ENCODE measurements around the gene TSGA10. TPM values are rescaled to one million over a fixed set of nuclear protein-coding genes. Genes with fewer than 3 reads are reported as not detected.

TSGA10 gene
- total and polyA plus RNA-seq, 2 donors (not counting 3 experiments of a cell fraction or from before 2014, with no cell fraction given): 0.12 to 2.7 TPM

DNA sequence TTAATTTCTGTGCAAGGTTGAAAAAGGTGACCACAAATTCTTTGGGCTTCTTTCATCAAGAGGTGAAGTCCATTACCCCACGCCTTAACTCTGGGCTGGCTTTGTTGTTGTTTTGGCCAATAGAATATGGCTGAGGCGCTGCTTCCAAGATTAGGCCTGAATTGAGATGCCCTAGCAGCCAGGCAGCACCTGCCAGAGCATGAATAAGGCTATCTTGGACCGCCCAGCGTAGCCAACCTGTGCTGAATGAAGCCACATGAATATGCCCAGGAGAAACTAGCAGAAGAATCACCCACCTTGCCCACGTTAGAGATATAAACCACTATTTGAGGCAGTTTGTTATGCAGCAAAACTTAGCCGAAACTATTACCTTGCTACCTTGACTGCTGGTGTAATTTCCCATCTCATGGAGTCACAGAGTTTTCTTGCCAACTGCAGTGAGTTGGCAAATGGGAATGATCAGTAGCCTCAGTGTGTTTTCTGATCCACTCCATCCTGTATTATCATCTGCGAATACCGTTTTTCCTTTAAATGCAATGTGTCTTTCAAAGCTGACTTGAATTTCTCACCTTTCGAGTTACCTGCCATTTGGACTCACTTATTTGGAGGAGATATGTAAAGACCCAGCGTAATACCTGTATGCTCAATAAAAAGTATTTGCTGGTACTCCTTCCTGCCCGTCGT is 679 bp downstream of the TSGA10 start:
- Histone ChIP-seq H3K4me1 (ENCODE audit: control insufficient read depth, extremely low read depth, insufficient read depth, low read length) (peaks cover 10% of the 10 kb centered on the region), H3K36me3 (ENCODE audit: control insufficient read depth in 2 of 2, extremely low read depth in 1 of 2, insufficient read depth in 2 of 2, low read length in 2 of 2) (no peaks in the 10 kb centered on the region), H3K9me1 (replicated peaks; ENCODE audit: control insufficient read depth, extremely low read depth, insufficient read depth, low read length) (no peaks in the 10 kb centered on the region), H3K9me3 (replicated peaks; ENCODE audit: control insufficient read depth, insufficient read depth, low read length) (no peaks in the 10 kb centered on the region), H3K4me2 (ENCODE audit: insufficient read depth, low read length) (peak overlapping the region; percentile 84), H2AFZ (ENCODE audit: low read depth, low read length) (peak overlapping the region; percentile 94), H3K27me3 (ENCODE audit: control insufficient read depth in 2 of 2, insufficient read depth in 2 of 2, low read length in 2 of 2) (no peaks in the 10 kb centered on the region), H3K9ac (replicated peaks; ENCODE audit: extremely low read depth, insufficient read depth, low read length) (peak overlapping the region; percentile 93), H3K4me3 (replicated peaks in 1 of 3; ENCODE audit: insufficient read depth in 1 of 3, low read depth in 1 of 3, low read length in 3 of 3) (peak overlapping the region; percentile 92 to 99 (median 98)), H4K20me1 (replicated peaks; ENCODE audit: control insufficient read depth, extremely low read depth, insufficient read depth, low read length) (no peaks in the 10 kb centered on the region), H3K79me2 (ENCODE audit: control insufficient read depth, insufficient read depth, low read length) (peaks cover 2% of the 10 kb centered on the region), H3K27ac (ENCODE audit: insufficient read depth, low read depth, low read length) (no peak overlapping the region)
- DNase-seq (ENCODE audit: low read depth, low spot score) (no peak), FAIRE-seq (no peak)
- TF ChIP-seq, protein P1, sequence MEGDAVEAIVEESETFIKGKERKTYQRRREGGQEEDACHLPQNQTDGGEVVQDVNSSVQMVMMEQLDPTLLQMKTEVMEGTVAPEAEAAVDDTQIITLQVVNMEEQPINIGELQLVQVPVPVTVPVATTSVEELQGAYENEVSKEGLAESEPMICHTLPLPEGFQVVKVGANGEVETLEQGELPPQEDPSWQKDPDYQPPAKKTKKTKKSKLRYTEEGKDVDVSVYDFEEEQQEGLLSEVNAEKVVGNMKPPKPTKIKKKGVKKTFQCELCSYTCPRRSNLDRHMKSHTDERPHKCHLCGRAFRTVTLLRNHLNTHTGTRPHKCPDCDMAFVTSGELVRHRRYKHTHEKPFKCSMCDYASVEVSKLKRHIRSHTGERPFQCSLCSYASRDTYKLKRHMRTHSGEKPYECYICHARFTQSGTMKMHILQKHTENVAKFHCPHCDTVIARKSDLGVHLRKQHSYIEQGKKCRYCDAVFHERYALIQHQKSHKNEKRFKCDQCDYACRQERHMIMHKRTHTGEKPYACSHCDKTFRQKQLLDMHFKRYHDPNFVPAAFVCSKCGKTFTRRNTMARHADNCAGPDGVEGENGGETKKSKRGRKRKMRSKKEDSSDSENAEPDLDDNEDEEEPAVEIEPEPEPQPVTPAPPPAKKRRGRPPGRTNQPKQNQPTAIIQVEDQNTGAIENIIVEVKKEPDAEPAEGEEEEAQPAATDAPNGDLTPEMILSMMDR (IDR thresholded peaks at IDR 0.05; ENCODE audit: extremely low read depth in 1 of 2, insufficient read depth in 1 of 2, low read depth in 1 of 2, low read length in 2 of 2): no peak
- TF ChIP-seq POLR2AphosphoS5 (IDR thresholded peaks at IDR 0.05; ENCODE audit: insufficient read depth, low read depth, low read length) (no peak), GATA2 (IDR thresholded peaks at IDR 0.05; ENCODE audit: insufficient read depth, insufficient read length, low read depth, low read length) (no peak), FOS (IDR thresholded peaks at IDR 0.05; ENCODE audit: borderline replicate concordance, insufficient read depth, low read length) (no peak), JUN (IDR thresholded peaks at IDR 0.05; ENCODE audit: borderline replicate concordance, insufficient read depth, insufficient read length, low read depth) (no peak), POLR2A (IDR thresholded peaks at IDR 0.05; ENCODE audit: low read depth, low read length) (no peak)
- dilution Hi-C loops (cut with MboI; ENCODE audit: extremely low pct_ligation_motif_present, low sequenced_read_pairs) (no loop called here), intact Hi-C loops (cut with micrococcal nuclease) (no loop called here)
- ChIA-PET CTCF (interaction anchor here (0.7 to 1.9 kb wide), 2 partner anchors 12 to 13 kb away, joined by 3 to 6 read pairs; partner anchors contain the start of gene C2orf15), POLR2A (no interaction called here)
- BruUV-seq (replicated peaks): TSS peak; percentile 34

All from endothelial cell of umbilical vein (primary cell).